Measurements from ENCODE around the gene KRTAP3-2.

- TF ChIP-seq POLR2AphosphoS5 (IDR thresholded peaks at IDR 0.05; ENCODE audit: insufficient read depth in 1 of 2, low read depth in 1 of 2) (no peak), POLR2A (IDR thresholded peaks at IDR 0.05) (no peak), CTCF (IDR thresholded peaks at IDR 0.05) (no peak)
Observed at GRCh38 chr17:40981115-40981514, 18.6 kb downstream of the KRTAP3-2 start.

All from vagina (tissue), 2 donors.